Measurements from ENCODE around the gene TEX35. TPM values are rescaled to one million over a fixed set of nuclear protein-coding genes. Genes with fewer than 3 reads are reported as not detected.

The TEX35 gene
- total RNA-seq, 1 donor from 2014 or later: not detected

GRCh38 chr1:178520803-178521202, 7.9 kb downstream of the TEX35 start:
- Mint-ChIP-seq H3K4me3 (no peak overlapping the region), H3K9me3 (peaks cover 2% of the 10 kb centered on the region), H3K27ac (ENCODE audit: unreplicated experiment) (no peak overlapping the region), H3K36me3 (ENCODE audit: low read depth) (no peaks in the 10 kb centered on the region), H3K27me3 (ENCODE audit: low read depth) (no peaks in the 10 kb centered on the region), H3K4me1 (peaks cover 9% of the 10 kb centered on the region)
- no peak for DNase-seq (ENCODE audit: low read depth, low spot score)
- no peak for TF ChIP-seq CTCF (conservative IDR thresholded peaks at IDR 0.05)

GRCh38 chr1:178521241-178521640, 8.3 kb downstream of the TEX35 start:
- TF ChIP-seq CTCF (conservative IDR thresholded peaks at IDR 0.05): no peak
- H3K4me1 Mint-ChIP-seq: peaks cover 9% of the 10 kb centered on the region
- DNase-seq (ENCODE audit: low read depth, low spot score): no peak
- H3K4me3 Mint-ChIP-seq: no peak overlapping the region
- peaks cover 2% of the 10 kb centered on the region for H3K9me3 Mint-ChIP-seq
- no peaks in the 10 kb centered on the region for H3K27me3 Mint-ChIP-seq (ENCODE audit: low read depth)
- H3K36me3 Mint-ChIP-seq (ENCODE audit: low read depth): no peaks in the 10 kb centered on the region
- no peak overlapping the region for H3K27ac Mint-ChIP-seq (ENCODE audit: unreplicated experiment)

GRCh38 chr1:178527117-178527516, 14.2 kb downstream of the TEX35 start:
- H3K4me1 Mint-ChIP-seq: peaks cover 14% of the 10 kb centered on the region
- H3K36me3 Mint-ChIP-seq (ENCODE audit: low read depth): no peaks in the 10 kb centered on the region
- no peak for TF ChIP-seq CTCF (conservative IDR thresholded peaks at IDR 0.05)
- H3K27ac Mint-ChIP-seq (ENCODE audit: unreplicated experiment): no peak overlapping the region
- no peak overlapping the region for H3K4me3 Mint-ChIP-seq
- no peak for DNase-seq (ENCODE audit: low read depth, low spot score)
- peaks cover 2% of the 10 kb centered on the region for H3K9me3 Mint-ChIP-seq
- no peaks in the 10 kb centered on the region for H3K27me3 Mint-ChIP-seq (ENCODE audit: low read depth)

GRCh38 chr1:178528228-178528952, 15.5 kb downstream of the TEX35 start:
- TF ChIP-seq CTCF (conservative IDR thresholded peaks at IDR 0.05): no peak
- Mint-ChIP-seq H3K4me1 (peaks cover 19% of the 10 kb centered on the region), H3K4me3 (no peak overlapping the region), H3K27ac (ENCODE audit: unreplicated experiment) (no peak overlapping the region), H3K27me3 (ENCODE audit: low read depth) (no peaks in the 10 kb centered on the region), H3K9me3 (peaks cover 2% of the 10 kb centered on the region), H3K36me3 (ENCODE audit: low read depth) (no peaks in the 10 kb centered on the region)
- no peak for DNase-seq (ENCODE audit: low read depth, low spot score)

- H3K4me1 Mint-ChIP-seq: peaks cover 19% of the 10 kb centered on the region
- H3K9me3 Mint-ChIP-seq: peaks cover 2% of the 10 kb centered on the region
- H3K27me3 Mint-ChIP-seq (ENCODE audit: low read depth): no peaks in the 10 kb centered on the region
- no peak for TF ChIP-seq CTCF (conservative IDR thresholded peaks at IDR 0.05)
- no peaks in the 10 kb centered on the region for H3K36me3 Mint-ChIP-seq (ENCODE audit: low read depth)
- no peak for DNase-seq (ENCODE audit: low read depth, low spot score)
- no peak overlapping the region for H3K27ac Mint-ChIP-seq (ENCODE audit: unreplicated experiment)
- no peak overlapping the region for H3K4me3 Mint-ChIP-seq
These were observed 16.0 kb downstream of the TEX35 start for GRCh38 chr1:178528953-178529335.

Measured in neural crest cell (in vitro differentiated cells).